Measurements from ENCODE around the gene CABLES1. TPM values are rescaled to one million over a fixed set of nuclear protein-coding genes. Genes with fewer than 3 reads are reported as not detected.

The CABLES1 gene
- polyA plus RNA-seq, 2 of the 4 experiments (the other 2 are of a cell fraction): 4.5 to 8.6 TPM

DNA sequence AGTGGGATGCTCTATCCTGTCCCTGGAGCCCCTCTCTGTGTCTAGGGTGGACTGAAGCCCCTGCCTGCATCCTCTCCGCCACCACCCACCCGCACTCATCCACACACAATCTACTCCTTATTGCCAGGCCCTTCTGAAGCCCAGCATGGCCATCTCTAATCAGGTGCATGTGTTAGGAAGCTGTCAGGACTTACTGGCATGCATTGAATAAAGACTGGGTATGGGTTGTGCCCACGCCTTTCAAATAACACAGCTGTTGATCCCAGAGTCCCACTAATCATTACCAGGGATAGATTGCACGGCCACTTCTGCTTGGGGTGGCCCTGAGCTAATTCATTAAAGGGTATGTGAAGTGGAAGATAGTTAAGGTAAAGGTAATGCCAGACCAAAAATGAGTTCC lies 88.4 kb downstream of the CABLES1 start:
- no peaks in the 10 kb centered on the region for H3K9me3 ChIP-seq
- TF ChIP-seq, protein P1, sequence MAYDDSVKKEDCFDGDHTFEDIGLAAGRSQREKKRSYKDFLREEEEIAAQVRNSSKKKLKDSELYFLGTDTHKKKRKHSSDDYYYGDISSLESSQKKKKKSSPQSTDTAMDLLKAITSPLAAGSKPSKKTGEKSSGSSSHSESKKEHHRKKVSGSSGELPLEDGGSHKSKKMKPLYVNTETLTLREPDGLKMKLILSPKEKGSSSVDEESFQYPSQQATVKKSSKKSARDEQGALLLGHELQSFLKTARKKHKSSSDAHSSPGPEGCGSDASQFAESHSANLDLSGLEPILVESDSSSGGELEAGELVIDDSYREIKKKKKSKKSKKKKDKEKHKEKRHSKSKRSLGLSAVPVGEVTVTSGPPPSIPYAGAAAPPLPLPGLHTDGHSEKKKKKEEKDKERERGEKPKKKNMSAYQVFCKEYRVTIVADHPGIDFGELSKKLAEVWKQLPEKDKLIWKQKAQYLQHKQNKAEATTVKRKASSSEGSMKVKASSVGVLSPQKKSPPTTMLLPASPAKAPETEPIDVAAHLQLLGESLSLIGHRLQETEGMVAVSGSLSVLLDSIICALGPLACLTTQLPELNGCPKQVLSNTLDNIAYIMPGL (CRISPR knock-in tag; IDR thresholded peaks at IDR 0.05; ENCODE audit: borderline replicate concordance): no peak
- FAIRE-seq (no peak), DNase-seq (ENCODE audit: low read depth in 1 of 2, low spot score in 1 of 2) (no peak), ATAC-seq (no peak)
- H3K4me1 ChIP-seq: 0 out of 3 replicates have a peak, but pooled peaks cover 4% of the 10 kb centered on the region
- H3K4me2 ChIP-seq: no peak overlapping the region
- no peak overlapping the region for H3K4me3 ChIP-seq
- no peak overlapping the region for H3K27ac ChIP-seq
- 96% methylated on average over 4 of the region's 4 CpGs for WGBS (ENCODE audit: missing lambda C conversion rate)
- CTCF ChIA-PET: interaction anchor here (0.9 kb wide), 1 partner anchor 155 kb away, joined by 4 read pairs; no protein-coding TSS in a partner anchor
- POLR2A ChIA-PET: interaction anchor here (0.6 kb wide), 1 partner anchor 78 kb away, joined by 3 read pairs; no protein-coding TSS in a partner anchor

DNA sequence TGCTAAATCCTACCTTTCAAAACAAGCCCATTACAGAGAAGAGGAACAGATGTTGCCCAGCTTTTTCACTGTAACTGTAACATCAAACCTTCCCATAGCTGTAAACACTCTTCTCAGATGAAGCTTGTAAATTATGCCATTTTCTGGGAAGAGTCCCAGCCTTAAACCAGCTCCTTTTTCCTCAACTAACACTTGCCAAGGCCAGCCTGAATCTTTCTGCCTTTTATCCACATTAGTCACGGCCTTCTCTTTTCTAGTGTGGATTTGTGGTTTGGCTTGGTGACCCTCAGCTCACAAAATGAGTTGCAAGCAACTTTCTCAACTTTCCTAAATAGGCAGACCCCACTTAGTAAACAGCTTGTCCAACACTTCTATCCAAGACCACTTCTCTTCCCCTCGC lies 90.2 kb downstream of the CABLES1 start:
- Histone ChIP-seq H3K27ac (no peak overlapping the region), H3K4me3 (no peak overlapping the region), H3K9me3 (no peaks in the 10 kb centered on the region), H3K4me2 (no peak overlapping the region), H3K4me1 (0 out of 3 replicates have a peak, but pooled peaks cover 4% of the 10 kb centered on the region)
- TF ChIP-seq HOXB5 (CRISPR knock-in tag; IDR thresholded peaks at IDR 0.05) (no peak), TFCP2L1 (CRISPR knock-in tag; IDR thresholded peaks at IDR 0.05) (no peak), RARB (CRISPR knock-in tag; IDR thresholded peaks at IDR 0.05) (no peak)
- TF ChIP-seq, protein P2, sequence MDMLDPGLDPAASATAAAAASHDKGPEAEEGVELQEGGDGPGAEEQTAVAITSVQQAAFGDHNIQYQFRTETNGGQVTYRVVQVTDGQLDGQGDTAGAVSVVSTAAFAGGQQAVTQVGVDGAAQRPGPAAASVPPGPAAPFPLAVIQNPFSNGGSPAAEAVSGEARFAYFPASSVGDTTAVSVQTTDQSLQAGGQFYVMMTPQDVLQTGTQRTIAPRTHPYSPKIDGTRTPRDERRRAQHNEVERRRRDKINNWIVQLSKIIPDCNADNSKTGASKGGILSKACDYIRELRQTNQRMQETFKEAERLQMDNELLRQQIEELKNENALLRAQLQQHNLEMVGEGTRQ (IDR thresholded peaks at IDR 0.05): no peak
- TF ChIP-seq, protein P3, sequence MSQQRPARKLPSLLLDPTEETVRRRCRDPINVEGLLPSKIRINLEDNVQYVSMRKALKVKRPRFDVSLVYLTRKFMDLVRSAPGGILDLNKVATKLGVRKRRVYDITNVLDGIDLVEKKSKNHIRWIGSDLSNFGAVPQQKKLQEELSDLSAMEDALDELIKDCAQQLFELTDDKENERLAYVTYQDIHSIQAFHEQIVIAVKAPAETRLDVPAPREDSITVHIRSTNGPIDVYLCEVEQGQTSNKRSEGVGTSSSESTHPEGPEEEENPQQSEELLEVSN (IDR thresholded peaks at IDR 0.05; ENCODE audit: borderline replicate concordance, low read depth): no peak
- FAIRE-seq (no peak), DNase-seq (ENCODE audit: low read depth in 1 of 2, low spot score in 1 of 2) (no peak), ATAC-seq (no peak)
- ChIA-PET CTCF (no interaction called here), POLR2A (no interaction called here)
- 93% methylated on average over 2 of the region's 2 CpGs for WGBS (ENCODE audit: missing lambda C conversion rate)

DNA sequence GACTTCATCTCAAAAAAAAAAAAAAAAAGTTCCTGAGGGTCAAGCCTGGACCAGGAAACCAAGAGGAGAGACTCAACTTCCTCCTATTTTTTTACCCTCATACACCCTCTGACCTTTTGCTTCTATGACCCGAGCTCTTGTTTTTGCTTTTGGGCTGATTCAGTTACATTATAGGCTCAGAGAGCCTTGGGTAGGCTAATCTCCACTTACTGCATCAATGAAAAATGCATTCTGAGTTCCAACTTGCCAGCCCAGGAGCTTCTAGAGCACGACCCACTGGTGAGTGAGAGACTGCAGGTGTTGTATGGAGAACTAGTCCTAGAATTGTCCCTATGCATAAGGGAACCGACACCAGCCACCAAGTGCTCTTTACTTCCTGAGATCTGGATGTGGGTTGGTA lies 91.1 kb downstream of the CABLES1 start:
- FAIRE-seq (no peak), DNase-seq (ENCODE audit: low read depth in 1 of 2, low spot score in 1 of 2) (no peak), ATAC-seq (no peak)
- Histone ChIP-seq H3K27ac (no peak overlapping the region), H3K4me1 (0 out of 3 replicates have a peak, but pooled peaks cover 4% of the 10 kb centered on the region), H3K4me3 (no peak overlapping the region), H3K9me3 (no peaks in the 10 kb centered on the region), H3K4me2 (no peak overlapping the region)
- CTCF ChIA-PET: interaction anchor here (0.6 kb wide), 1 partner anchor 188 kb away, joined by 3 read pairs; no protein-coding TSS in a partner anchor
- 85% methylated on average over 3 of the region's 3 CpGs for WGBS (ENCODE audit: missing lambda C conversion rate)
- POLR2A ChIA-PET: no interaction called here
- TF ChIP-seq SMC3 (IDR thresholded peaks at IDR 0.05) (no peak), ZSCAN20 (CRISPR knock-in tag; IDR thresholded peaks at IDR 0.05) (no peak), HOXB13 (CRISPR knock-in tag; IDR thresholded peaks at IDR 0.05; ENCODE audit: low read depth) (no peak), NPAS2 (CRISPR knock-in tag; IDR thresholded peaks at IDR 0.05; ENCODE audit: borderline replicate concordance) (no peak), TP53 (CRISPR knock-in tag; IDR thresholded peaks at IDR 0.05) (no peak), ZFP36 (IDR thresholded peaks at IDR 0.05; ENCODE audit: borderline replicate concordance, partially characterized antibody) (no peak), JUNB (IDR thresholded peaks at IDR 0.05) (no peak), MAFK (IDR thresholded peaks at IDR 0.05; ENCODE audit: partially characterized antibody) (no peak), ZC3H11A (IDR thresholded peaks at IDR 0.05) (no peak), EP300 (IDR thresholded peaks at IDR 0.05) (no peak), ZNF302 (CRISPR knock-in tag; IDR thresholded peaks at IDR 0.05) (no peak), FOSL2 (IDR thresholded peaks at IDR 0.05) (no peak), FOSL2 (CRISPR knock-in tag; IDR thresholded peaks at IDR 0.05) (no peak), CHD2 (IDR thresholded peaks at IDR 0.05; ENCODE audit: low read length, partially characterized antibody) (no peak), RNF2 (IDR thresholded peaks at IDR 0.05; ENCODE audit: borderline replicate concordance, low read depth) (no peak), MYC (IDR thresholded peaks at IDR 0.05; ENCODE audit: borderline replicate concordance, low read length) (no peak), FOXS1 (CRISPR knock-in tag; IDR thresholded peaks at IDR 0.05) (no peak), GATA3 (IDR thresholded peaks at IDR 0.05; ENCODE audit: borderline replicate concordance) (no peak)
- TF ChIP-seq, protein P4, sequence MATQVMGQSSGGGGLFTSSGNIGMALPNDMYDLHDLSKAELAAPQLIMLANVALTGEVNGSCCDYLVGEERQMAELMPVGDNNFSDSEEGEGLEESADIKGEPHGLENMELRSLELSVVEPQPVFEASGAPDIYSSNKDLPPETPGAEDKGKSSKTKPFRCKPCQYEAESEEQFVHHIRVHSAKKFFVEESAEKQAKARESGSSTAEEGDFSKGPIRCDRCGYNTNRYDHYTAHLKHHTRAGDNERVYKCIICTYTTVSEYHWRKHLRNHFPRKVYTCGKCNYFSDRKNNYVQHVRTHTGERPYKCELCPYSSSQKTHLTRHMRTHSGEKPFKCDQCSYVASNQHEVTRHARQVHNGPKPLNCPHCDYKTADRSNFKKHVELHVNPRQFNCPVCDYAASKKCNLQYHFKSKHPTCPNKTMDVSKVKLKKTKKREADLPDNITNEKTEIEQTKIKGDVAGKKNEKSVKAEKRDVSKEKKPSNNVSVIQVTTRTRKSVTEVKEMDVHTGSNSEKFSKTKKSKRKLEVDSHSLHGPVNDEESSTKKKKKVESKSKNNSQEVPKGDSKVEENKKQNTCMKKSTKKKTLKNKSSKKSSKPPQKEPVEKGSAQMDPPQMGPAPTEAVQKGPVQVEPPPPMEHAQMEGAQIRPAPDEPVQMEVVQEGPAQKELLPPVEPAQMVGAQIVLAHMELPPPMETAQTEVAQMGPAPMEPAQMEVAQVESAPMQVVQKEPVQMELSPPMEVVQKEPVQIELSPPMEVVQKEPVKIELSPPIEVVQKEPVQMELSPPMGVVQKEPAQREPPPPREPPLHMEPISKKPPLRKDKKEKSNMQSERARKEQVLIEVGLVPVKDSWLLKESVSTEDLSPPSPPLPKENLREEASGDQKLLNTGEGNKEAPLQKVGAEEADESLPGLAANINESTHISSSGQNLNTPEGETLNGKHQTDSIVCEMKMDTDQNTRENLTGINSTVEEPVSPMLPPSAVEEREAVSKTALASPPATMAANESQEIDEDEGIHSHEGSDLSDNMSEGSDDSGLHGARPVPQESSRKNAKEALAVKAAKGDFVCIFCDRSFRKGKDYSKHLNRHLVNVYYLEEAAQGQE (IDR thresholded peaks at IDR 0.05): no peak
- TF ChIP-seq, protein P5, sequence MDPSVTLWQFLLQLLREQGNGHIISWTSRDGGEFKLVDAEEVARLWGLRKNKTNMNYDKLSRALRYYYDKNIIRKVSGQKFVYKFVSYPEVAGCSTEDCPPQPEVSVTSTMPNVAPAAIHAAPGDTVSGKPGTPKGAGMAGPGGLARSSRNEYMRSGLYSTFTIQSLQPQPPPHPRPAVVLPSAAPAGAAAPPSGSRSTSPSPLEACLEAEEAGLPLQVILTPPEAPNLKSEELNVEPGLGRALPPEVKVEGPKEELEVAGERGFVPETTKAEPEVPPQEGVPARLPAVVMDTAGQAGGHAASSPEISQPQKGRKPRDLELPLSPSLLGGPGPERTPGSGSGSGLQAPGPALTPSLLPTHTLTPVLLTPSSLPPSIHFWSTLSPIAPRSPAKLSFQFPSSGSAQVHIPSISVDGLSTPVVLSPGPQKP (IDR thresholded peaks at IDR 0.05; ENCODE audit: low read depth, low read length): no peak
- TF ChIP-seq, protein P6, sequence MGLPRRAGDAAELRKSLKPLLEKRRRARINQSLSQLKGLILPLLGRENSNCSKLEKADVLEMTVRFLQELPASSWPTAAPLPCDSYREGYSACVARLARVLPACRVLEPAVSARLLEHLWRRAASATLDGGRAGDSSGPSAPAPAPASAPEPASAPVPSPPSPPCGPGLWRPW (IDR thresholded peaks at IDR 0.05): no peak
